KMS-11 (cell line): ENCODE measurements around the gene BET1L.

Source experiments
- H2AFZ ChIP-seq: fragments of 200-600 bp; sonication (generic); 2 replicates; pipeline ENCODE4 v1.6.1; 2016; ENCODE audit warnings: antibody characterized with exemption, mixed run types, low read depth
- H3K27ac ChIP-seq: fragments of 200-600 bp; sonication (generic); 2 replicates; pipeline ENCODE4 v1.6.1; 2016; ENCODE audit warnings: mild to moderate bottlenecking, mixed run types
- H3K27me3 ChIP-seq: fragments of 200-600 bp; sonication (generic); 2 replicates; pipeline ENCODE4 v1.6.1; 2017; ENCODE audit warnings: mild to moderate bottlenecking, low read depth, mixed run types, moderate library complexity; ENCODE audit not compliant: insufficient read depth
- H3K36me3 ChIP-seq: fragments of 200-600 bp; sonication (generic); 2 replicates; pipeline ENCODE4 v1.6.1; 2017; ENCODE audit warnings: mild to moderate bottlenecking, mixed run types; ENCODE audit not compliant: insufficient read depth
- H3K4me1 ChIP-seq: fragments of 200-600 bp; sonication (generic); 2 replicates; pipeline ENCODE4 v1.6.1; 2016; ENCODE audit warnings: mild to moderate bottlenecking, low read depth, mixed run types; ENCODE audit not compliant: poor library complexity, severe bottlenecking
- H3K4me2 ChIP-seq: fragments of 200-600 bp; sonication (generic); 2 replicates; pipeline ENCODE4 v1.7.0; 2016; ENCODE audit warnings: mild to moderate bottlenecking, mixed run types
- H3K4me3 ChIP-seq: fragments of 200-600 bp; sonication (generic); IDR thresholded peaks from 2 replicates; pipeline ENCODE4 v1.6.1; 2017; ENCODE audit warnings: low read depth, low read length, mixed read lengths; ENCODE audit not compliant: insufficient read depth
- H3K79me2 ChIP-seq: fragments of 200-600 bp; sonication (generic); 2 replicates; pipeline ENCODE4 v1.6.1; 2016; ENCODE audit warnings: low read depth, mixed run types; ENCODE audit not compliant: insufficient read depth
- H3K9ac ChIP-seq: fragments of 200-600 bp; sonication (generic); 2 replicates; pipeline ENCODE4 v1.6.1; 2016; ENCODE audit warnings: mild to moderate bottlenecking, mixed run types
- H4K20me1 ChIP-seq: fragments of 200-600 bp; sonication (generic); 2 replicates; pipeline ENCODE4 v1.6.1; 2016; ENCODE audit warnings: mild to moderate bottlenecking, mixed run types; ENCODE audit not compliant: insufficient read depth
- CTCF ChIP-seq: fragments of 200-600 bp; sonication (generic); conservative IDR thresholded peaks from 2 replicates; pipeline ENCODE4 v1.6.1; 2017; ENCODE audit warnings: low read depth, mild to moderate bottlenecking, antibody characterized with exemption, low read length, moderate library complexity, mixed read lengths

Gene BET1L

GRCh38 chr11:203056-203944, 3.9 kb downstream of the BET1L start:
- H3K79me2 ChIP-seq = peaks cover 23% of the 10 kb centered on the region; the same call in 1 of the 2 replicates
- H3K27ac ChIP-seq = no peak overlapping the region

GRCh38 chr11:202490-202889, 4.7 kb downstream of the BET1L start:
- Histone ChIP-seq H3K4me2 (no peak overlapping the region), H3K9ac (no peak overlapping the region), H3K27me3 (no peaks in the 10 kb centered on the region), H4K20me1 (no peaks in the 10 kb centered on the region), H3K4me1 (peaks cover 7% of the 10 kb centered on the region), H3K4me3 (no peak overlapping the region), H3K27ac (no peak overlapping the region), H2AFZ (no peak overlapping the region), H3K79me2 (peaks cover 19% of the 10 kb centered on the region; the same call in 1 of the 2 replicates), H3K36me3 (no peaks in the 10 kb centered on the region; the same call in 1 of the 2 replicates)
- TF ChIP-seq CTCF = no peak

More at GRCh38 chr11:203056-203944, 3.9 kb downstream of the BET1L start:
- Histone ChIP-seq H2AFZ (no peak overlapping the region), H3K4me1 (peaks cover 7% of the 10 kb centered on the region), H3K36me3 (no peaks in the 10 kb centered on the region; the same call in 1 of the 2 replicates), H3K4me3 (no peak overlapping the region), H3K27me3 (no peaks in the 10 kb centered on the region), H3K4me2 (no peak overlapping the region), H4K20me1 (no peaks in the 10 kb centered on the region), H3K9ac (no peak overlapping the region)
- TF ChIP-seq CTCF = no peak

- no peaks in the 10 kb centered on the region; the same call in 1 of the 2 replicates for H3K36me3 ChIP-seq
- H3K4me3 ChIP-seq = no peak overlapping the region
- no peak overlapping the region for H3K4me2 ChIP-seq
- no peaks in the 10 kb centered on the region for H3K27me3 ChIP-seq
- no peak overlapping the region for H3K27ac ChIP-seq
- TF ChIP-seq CTCF = no peak
- no peak overlapping the region for H3K9ac ChIP-seq
- H2AFZ ChIP-seq = no peak overlapping the region
- H3K79me2 ChIP-seq = peaks cover 18% of the 10 kb centered on the region; the same call in 1 of the 2 replicates
- no peaks in the 10 kb centered on the region for H4K20me1 ChIP-seq
- peaks cover 7% of the 10 kb centered on the region for H3K4me1 ChIP-seq
Measured at GRCh38 chr11:201966-202365, 5.2 kb downstream of the BET1L start.

GRCh38 chr11:200224-201003, 6.8 kb downstream of the BET1L start:
- Histone ChIP-seq H3K4me2 (no peak overlapping the region), H3K36me3 (no peaks in the 10 kb centered on the region; the same call in 1 of the 2 replicates), H3K27me3 (no peaks in the 10 kb centered on the region), H3K4me3 (no peak overlapping the region), H3K79me2 (0 out of 2 replicates have a peak, but pooled peaks cover 2% of the 10 kb centered on the region), H4K20me1 (no peaks in the 10 kb centered on the region), H2AFZ (no peak overlapping the region), H3K4me1 (no peaks in the 10 kb centered on the region), H3K27ac (no peak overlapping the region), H3K9ac (no peak overlapping the region)
- TF ChIP-seq CTCF = no peak
